HG03039 (cell line): ENCODE data around the gene NEK6.

Source experiments
- ATAC-seq: cut with Tn5 transposase; IDR thresholded peaks from one replicate; pipeline ENCODE4 v1.9.1; 2021; ENCODE audit warnings: mild to moderate bottlenecking, moderate library complexity; ENCODE audit not compliant: unreplicated experiment

NEK6 gene

GRCh38 chr9:124274738-124275137, 17.0 kb downstream of the NEK6 start:
- ATAC-seq, result no peak

- no peak for ATAC-seq
Observed at GRCh38 chr9:124277420-124277819, 19.7 kb downstream of the NEK6 start.

- ATAC-seq, result no peak
Observed at GRCh38 chr9:124278054-124278540, 20.3 kb downstream of the NEK6 start.

- ATAC-seq, result no peak
Observed at GRCh38 chr9:124279531-124280175, 21.9 kb downstream of the NEK6 start.

GRCh38 chr9:124280176-124280691, 22.5 kb downstream of the NEK6 start:
- no peak for ATAC-seq

- no peak for ATAC-seq
Observed at GRCh38 chr9:124281931-124282371, 24.2 kb downstream of the NEK6 start.

GRCh38 chr9:124282442-124283227, 24.9 kb downstream of the NEK6 start:
- ATAC-seq, result no peak

- ATAC-seq, result no peak
Observed at GRCh38 chr9:124283228-124283814, 25.6 kb downstream of the NEK6 start.

- no peak for ATAC-seq
Observed at GRCh38 chr9:124284237-124284831, 26.6 kb downstream of the NEK6 start.

- no peak for ATAC-seq
Observed at GRCh38 chr9:124284940-124285441, 27.2 kb downstream of the NEK6 start.

GRCh38 chr9:124285490-124285889, 27.7 kb downstream of the NEK6 start:
- no peak for ATAC-seq

GRCh38 chr9:124285903-124286291, 28.1 kb downstream of the NEK6 start:
- ATAC-seq, result peak; percentile 17

GRCh38 chr9:124286292-124286931, 28.7 kb downstream of the NEK6 start:
- peak; percentile 32 for ATAC-seq

GRCh38 chr9:124290053-124290591, 32.4 kb downstream of the NEK6 start:
- no peak for ATAC-seq

- ATAC-seq, result no peak
Observed at GRCh38 chr9:124290743-124291554, 33.2 kb downstream of the NEK6 start.

- ATAC-seq, result peak; percentile 41
Observed at GRCh38 chr9:124291801-124292396, 34.1 kb downstream of the NEK6 start.

GRCh38 chr9:124292696-124293593, 35.2 kb downstream of the NEK6 start:
- ATAC-seq, result no peak
